ENCODE results near the gene SEM1. TPM values are rescaled to one million over a fixed set of nuclear protein-coding genes. Genes with fewer than 3 reads are reported as not detected.

The SEM1 gene
- polyA plus RNA-seq, 2 of the 4 experiments (the other 2 are of a cell fraction) = 235 to 859 TPM

DNA sequence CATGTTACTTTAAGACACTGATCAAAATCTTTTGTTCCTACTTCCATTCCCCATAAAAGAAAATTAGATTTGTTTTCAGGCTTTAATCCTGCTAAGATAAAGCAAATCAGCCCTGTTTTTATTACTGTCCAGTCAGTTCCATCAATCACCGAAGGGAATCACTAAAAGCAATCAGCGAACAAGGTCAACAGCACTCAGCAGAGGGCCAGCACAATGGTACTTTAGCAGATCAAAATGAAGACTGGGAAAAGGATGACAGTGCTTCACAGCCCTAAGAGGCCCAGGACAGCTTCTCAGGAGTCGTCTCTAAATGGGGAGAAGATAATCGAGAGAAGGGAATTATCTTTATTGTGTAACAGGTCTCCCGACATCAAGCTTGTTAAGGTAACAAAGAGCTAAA, 32.7 kb downstream of the SEM1 start:
- Histone ChIP-seq H3K9me3 (no peaks in the 10 kb centered on the region), H3K4me1 (no peaks in the 10 kb centered on the region), H3K4me3 (no peak overlapping the region), H3K27ac (no peak overlapping the region), H3K4me2 (no peak overlapping the region)
- ChIA-PET POLR2A (no interaction called here), CTCF (no interaction called here)
- DNase-seq (ENCODE audit: low read depth in 1 of 2, low spot score in 1 of 2) = no peak
- no peak for FAIRE-seq
- ATAC-seq = no peak
- TF ChIP-seq, protein P1, sequence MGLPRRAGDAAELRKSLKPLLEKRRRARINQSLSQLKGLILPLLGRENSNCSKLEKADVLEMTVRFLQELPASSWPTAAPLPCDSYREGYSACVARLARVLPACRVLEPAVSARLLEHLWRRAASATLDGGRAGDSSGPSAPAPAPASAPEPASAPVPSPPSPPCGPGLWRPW (IDR thresholded peaks at IDR 0.05) = no peak
- WGBS (ENCODE audit: missing lambda C conversion rate) = 94% methylated on average over 5 of the region's 5 CpGs

DNA sequence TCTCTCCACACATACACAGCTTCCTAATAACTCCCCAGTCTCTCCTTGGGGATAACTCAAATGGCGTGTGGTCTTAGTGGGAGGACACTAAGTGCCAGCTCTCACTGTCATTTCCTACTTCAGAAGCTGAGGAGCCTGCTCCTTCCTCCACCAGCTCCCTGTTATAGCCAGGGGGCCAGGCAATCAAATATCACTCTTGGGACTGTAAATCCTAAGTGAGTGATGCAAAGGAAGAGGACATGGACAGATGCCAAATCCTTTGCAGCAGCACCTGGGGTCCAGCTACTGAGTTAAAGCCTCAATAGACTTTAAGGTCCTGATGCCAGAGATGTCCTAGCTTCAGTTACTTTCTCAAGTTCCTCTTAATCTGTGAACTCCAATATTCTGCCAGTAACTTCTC, 34.1 kb downstream of the SEM1 start:
- ATAC-seq (no peak), FAIRE-seq (no peak), DNase-seq (ENCODE audit: low read depth in 1 of 2, low spot score in 1 of 2) (no peak)
- ChIA-PET POLR2A (no interaction called here), CTCF (interaction anchor here (0.6 kb wide), 1 partner anchor 17 kb away, joined by 3 read pairs; no protein-coding TSS in a partner anchor)
- H3K4me1 ChIP-seq = no peaks in the 10 kb centered on the region
- no peak overlapping the region for H3K27ac ChIP-seq
- H3K4me2 ChIP-seq = no peak overlapping the region
- H3K9me3 ChIP-seq = no peaks in the 10 kb centered on the region
- TF ChIP-seq, protein P2, sequence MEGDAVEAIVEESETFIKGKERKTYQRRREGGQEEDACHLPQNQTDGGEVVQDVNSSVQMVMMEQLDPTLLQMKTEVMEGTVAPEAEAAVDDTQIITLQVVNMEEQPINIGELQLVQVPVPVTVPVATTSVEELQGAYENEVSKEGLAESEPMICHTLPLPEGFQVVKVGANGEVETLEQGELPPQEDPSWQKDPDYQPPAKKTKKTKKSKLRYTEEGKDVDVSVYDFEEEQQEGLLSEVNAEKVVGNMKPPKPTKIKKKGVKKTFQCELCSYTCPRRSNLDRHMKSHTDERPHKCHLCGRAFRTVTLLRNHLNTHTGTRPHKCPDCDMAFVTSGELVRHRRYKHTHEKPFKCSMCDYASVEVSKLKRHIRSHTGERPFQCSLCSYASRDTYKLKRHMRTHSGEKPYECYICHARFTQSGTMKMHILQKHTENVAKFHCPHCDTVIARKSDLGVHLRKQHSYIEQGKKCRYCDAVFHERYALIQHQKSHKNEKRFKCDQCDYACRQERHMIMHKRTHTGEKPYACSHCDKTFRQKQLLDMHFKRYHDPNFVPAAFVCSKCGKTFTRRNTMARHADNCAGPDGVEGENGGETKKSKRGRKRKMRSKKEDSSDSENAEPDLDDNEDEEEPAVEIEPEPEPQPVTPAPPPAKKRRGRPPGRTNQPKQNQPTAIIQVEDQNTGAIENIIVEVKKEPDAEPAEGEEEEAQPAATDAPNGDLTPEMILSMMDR (IDR thresholded peaks at IDR 0.05) = no peak
- no peak for TF ChIP-seq RARB (CRISPR knock-in tag; IDR thresholded peaks at IDR 0.05)
- WGBS (ENCODE audit: missing lambda C conversion rate) = 81% methylated on average over 1 of the region's 1 CpG
- no peak overlapping the region for H3K4me3 ChIP-seq

- Histone ChIP-seq H3K27ac (no peak overlapping the region), H3K9me3 (no peaks in the 10 kb centered on the region), H3K4me2 (no peak overlapping the region), H3K4me1 (no peaks in the 10 kb centered on the region), H3K4me3 (no peak overlapping the region)
- FAIRE-seq (no peak), ATAC-seq (no peak), DNase-seq (ENCODE audit: low read depth in 1 of 2, low spot score in 1 of 2) (no peak)
- no peak for TF ChIP-seq RNF2 (IDR thresholded peaks at IDR 0.05; ENCODE audit: borderline replicate concordance, low read depth)
- TF ChIP-seq RFX5 (IDR thresholded peaks at IDR 0.05) = no peak
- TF ChIP-seq GATA3 (IDR thresholded peaks at IDR 0.05; ENCODE audit: borderline replicate concordance) = no peak
- TF ChIP-seq, protein P3, sequence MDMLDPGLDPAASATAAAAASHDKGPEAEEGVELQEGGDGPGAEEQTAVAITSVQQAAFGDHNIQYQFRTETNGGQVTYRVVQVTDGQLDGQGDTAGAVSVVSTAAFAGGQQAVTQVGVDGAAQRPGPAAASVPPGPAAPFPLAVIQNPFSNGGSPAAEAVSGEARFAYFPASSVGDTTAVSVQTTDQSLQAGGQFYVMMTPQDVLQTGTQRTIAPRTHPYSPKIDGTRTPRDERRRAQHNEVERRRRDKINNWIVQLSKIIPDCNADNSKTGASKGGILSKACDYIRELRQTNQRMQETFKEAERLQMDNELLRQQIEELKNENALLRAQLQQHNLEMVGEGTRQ (IDR thresholded peaks at IDR 0.05) = no peak
- TF ChIP-seq TP53 (CRISPR knock-in tag; IDR thresholded peaks at IDR 0.05) = no peak
- TF ChIP-seq EHMT2 (IDR thresholded peaks at IDR 0.05; ENCODE audit: low read depth) = no peak
- no peak for TF ChIP-seq MAZ (IDR thresholded peaks at IDR 0.05; ENCODE audit: borderline replicate concordance, low read depth, low read length)
- TF ChIP-seq RCOR1 (IDR thresholded peaks at IDR 0.05; ENCODE audit: low read depth, low read length) = no peak
- ChIA-PET POLR2A (no interaction called here), CTCF (no interaction called here)
- WGBS (ENCODE audit: missing lambda C conversion rate) = 90% methylated on average over 4 of the region's 4 CpGs
These were observed 35.1 kb downstream of the SEM1 start for GRCh38 chr7:96674565-96674964.

- CTCF ChIA-PET = no interaction called here
- Histone ChIP-seq H3K4me2 (no peak overlapping the region), H3K9me3 (no peaks in the 10 kb centered on the region), H3K4me1 (no peaks in the 10 kb centered on the region), H3K27ac (no peak overlapping the region), H3K4me3 (no peak overlapping the region)
- no peak for FAIRE-seq
- 86% methylated on average over 3 of the region's 3 CpGs for WGBS (ENCODE audit: missing lambda C conversion rate)
- no peak for DNase-seq (ENCODE audit: low read depth in 1 of 2, low spot score in 1 of 2)
- no peak for ATAC-seq
- TF ChIP-seq GATA3 (IDR thresholded peaks at IDR 0.05; ENCODE audit: borderline replicate concordance) = no peak
- TF ChIP-seq, protein P4, sequence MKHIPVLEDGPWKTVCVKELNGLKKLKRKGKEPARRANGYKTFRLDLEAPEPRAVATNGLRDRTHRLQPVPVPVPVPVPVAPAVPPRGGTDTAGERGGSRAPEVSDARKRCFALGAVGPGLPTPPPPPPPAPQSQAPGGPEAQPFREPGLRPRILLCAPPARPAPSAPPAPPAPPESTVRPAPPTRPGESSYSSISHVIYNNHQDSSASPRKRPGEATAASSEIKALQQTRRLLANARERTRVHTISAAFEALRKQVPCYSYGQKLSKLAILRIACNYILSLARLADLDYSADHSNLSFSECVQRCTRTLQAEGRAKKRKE (CRISPR knock-in tag; IDR thresholded peaks at IDR 0.05; ENCODE audit: low read depth) = no peak
- no peak for TF ChIP-seq RNF2 (IDR thresholded peaks at IDR 0.05; ENCODE audit: borderline replicate concordance, low read depth)
- no peak for TF ChIP-seq MAX (IDR thresholded peaks at IDR 0.05)
- TF ChIP-seq FOSL2 (IDR thresholded peaks at IDR 0.05) = no peak
- TF ChIP-seq FOSL2 (CRISPR knock-in tag; IDR thresholded peaks at IDR 0.05) = no peak
- TF ChIP-seq RARB (CRISPR knock-in tag; IDR thresholded peaks at IDR 0.05) = no peak
- TF ChIP-seq FOXS1 (CRISPR knock-in tag; IDR thresholded peaks at IDR 0.05) = no peak
- TF ChIP-seq CEBPB (IDR thresholded peaks at IDR 0.05) = no peak
- TF ChIP-seq, protein P5, sequence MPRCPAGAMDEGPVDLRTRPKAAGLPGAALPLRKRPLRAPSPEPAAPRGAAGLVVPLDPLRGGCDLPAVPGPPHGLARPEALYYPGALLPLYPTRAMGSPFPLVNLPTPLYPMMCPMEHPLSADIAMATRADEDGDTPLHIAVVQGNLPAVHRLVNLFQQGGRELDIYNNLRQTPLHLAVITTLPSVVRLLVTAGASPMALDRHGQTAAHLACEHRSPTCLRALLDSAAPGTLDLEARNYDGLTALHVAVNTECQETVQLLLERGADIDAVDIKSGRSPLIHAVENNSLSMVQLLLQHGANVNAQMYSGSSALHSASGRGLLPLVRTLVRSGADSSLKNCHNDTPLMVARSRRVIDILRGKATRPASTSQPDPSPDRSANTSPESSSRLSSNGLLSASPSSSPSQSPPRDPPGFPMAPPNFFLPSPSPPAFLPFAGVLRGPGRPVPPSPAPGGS (IDR thresholded peaks at IDR 0.05) = no peak
- no peak for TF ChIP-seq MAFK (IDR thresholded peaks at IDR 0.05; ENCODE audit: partially characterized antibody)
- no peak for TF ChIP-seq EHMT2 (IDR thresholded peaks at IDR 0.05; ENCODE audit: low read depth)
- no peak for TF ChIP-seq EP300 (IDR thresholded peaks at IDR 0.05)
- TF ChIP-seq FOSB (CRISPR knock-in tag; IDR thresholded peaks at IDR 0.05) = no peak
- no peak for TF ChIP-seq NFE2L2 (conservative IDR thresholded peaks at IDR 0.05; ENCODE audit: low read length)
- TF ChIP-seq RCOR1 (IDR thresholded peaks at IDR 0.05; ENCODE audit: low read depth, low read length) = no peak
- no peak for TF ChIP-seq HOXB13 (CRISPR knock-in tag; IDR thresholded peaks at IDR 0.05; ENCODE audit: low read depth)
- POLR2A ChIA-PET = no interaction called here
These were observed 37.8 kb downstream of the SEM1 start for GRCh38 chr7:96671854-96672253.

Measured in A549 (cell line).